GM19463 (cell line): Measurements from ENCODE around the gene ADAMTS13.
"Not testable (repeated sequence)": the region's sequence is repeated elsewhere in the genome, so short reads cannot be mapped to it uniquely, and the experiment has no call there.

ENCODE experiments used
- ATAC-seq: cut with Tn5 transposase; IDR thresholded peaks from one replicate; pipeline ENCODE4 v1.9.1; 2021; ENCODE audit warnings: mild to moderate bottlenecking, moderate library complexity; ENCODE audit not compliant: unreplicated experiment

ADAMTS13 gene

DNA sequence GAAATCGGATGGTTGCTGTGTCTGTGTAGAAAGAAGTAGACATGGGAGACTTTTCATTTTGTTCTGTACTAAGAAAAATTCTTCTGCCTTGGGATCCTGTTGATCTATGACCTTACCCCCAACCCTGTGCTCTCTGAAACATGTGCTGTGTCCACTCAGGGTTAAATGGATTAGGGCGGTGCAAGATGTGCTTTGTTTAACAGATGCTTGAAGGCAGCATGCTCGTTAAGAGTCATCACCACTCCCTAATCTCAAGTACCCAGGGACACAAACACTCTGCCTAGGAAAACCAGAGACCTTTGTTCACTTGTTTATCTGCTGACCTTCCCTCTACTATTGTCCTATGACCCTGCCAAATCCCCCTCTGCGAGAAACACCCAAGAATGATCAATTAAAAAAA is 30.7 kb upstream of the ADAMTS13 start:
- ATAC-seq: not testable (repeated sequence)

DNA sequence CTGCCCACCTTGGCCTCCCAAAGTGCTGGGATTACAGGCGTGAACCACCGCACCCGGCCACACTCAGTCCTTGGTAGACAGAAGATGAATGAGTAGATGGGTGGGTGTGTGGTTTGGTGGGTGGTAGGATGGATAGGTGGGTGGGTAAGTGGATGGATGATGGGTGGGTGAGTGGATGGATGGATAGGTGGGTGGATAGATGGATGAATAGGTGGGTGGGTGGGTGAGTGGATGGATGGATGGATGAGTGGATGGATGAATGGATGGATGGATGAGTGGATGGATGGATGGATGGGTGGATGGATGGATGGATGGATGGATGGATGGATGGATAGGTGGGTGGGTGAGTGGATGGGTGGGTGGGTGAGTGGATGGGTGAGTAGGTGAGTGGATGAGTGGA is 29.9 kb upstream of the ADAMTS13 start:
- not testable (repeated sequence) for ATAC-seq

DNA sequence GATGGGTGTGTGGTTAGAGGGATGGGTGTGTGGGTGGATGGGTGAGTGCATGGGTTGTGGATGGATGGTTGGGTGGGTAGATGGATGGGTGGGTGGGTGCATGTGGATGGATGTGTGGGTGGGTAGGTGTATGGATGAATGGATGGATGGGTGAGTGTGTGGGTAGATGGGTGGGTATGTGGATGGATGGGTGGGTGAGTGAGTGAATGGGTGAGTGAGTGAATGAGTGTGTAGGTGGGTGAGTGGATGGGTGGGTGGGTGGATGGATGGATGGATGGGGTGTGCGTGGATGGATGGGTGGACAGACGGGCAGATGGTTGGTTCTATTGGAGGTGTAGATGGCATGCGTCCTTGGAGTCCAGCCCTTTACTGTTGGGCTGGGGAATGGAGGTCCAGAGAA is 28.8 kb upstream of the ADAMTS13 start:
- ATAC-seq: no peak

DNA sequence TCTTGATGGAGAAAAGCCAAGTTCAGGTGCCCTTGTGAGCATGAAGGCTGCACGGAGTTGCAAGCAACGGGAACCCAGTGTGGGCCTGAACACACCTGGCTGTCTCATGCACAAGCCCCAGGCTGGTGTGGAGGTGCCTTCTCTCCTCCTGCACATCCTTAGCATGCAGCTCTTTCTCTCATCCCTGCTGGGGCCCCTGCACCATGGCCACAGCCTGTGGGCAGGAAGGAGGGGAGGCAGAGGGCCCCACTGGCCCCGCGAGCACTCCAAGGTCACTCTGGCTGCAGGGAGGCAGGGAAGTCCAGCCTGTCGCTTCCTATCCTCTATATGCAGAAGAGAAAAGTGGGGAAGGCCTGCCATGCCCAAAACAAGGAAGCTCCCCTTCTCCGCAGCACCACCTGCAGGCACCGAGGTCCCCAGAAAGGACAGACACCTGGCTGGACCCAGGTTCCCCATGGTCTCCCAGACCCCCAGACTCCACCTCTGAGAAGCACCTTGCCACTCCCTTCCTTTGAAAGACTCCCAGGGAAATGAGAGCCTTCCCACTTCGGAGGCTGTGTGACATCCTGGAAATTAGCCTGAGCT is 27.4 kb upstream of the ADAMTS13 start:
- ATAC-seq: no peak

DNA sequence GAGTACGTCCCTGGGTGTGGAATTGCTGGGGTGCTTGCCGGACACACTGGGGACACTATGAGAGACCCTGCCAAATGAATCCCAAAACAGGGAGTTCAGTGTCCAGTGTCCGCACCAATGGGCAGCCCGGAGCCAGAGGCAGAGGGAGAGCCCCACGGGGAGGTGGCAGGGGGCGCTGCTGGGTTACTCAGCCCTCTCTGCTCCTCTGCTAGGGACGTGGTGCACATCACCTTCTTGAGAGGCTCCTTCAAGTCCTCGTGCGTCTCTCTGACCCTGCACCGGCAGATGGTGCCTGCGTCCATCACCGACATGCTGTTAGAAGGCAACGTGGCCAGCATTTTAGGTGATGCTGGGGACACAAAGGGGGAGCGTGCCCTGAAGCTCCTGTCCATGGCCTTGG is 25.2 kb upstream of the ADAMTS13 start:
- no peak for ATAC-seq

DNA sequence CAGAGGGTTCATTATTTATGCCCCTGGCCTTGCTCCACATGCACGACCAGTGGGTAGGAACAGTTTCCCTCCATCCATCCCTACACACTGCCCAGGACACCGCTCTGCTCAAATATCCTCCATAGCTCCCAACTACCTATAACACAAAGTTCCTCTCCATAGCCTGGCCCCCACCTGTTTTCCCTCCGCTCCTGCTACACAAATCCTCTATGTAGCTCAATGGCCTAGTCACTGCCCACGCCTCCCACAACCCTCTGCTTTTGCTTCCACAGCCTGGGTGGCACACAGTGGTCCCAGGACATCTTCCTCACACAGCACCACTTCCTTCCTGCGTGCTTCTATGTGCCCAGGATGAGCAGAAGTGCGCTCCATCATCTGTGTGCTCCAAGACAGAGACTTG is 24.8 kb upstream of the ADAMTS13 start:
- no peak for ATAC-seq

DNA sequence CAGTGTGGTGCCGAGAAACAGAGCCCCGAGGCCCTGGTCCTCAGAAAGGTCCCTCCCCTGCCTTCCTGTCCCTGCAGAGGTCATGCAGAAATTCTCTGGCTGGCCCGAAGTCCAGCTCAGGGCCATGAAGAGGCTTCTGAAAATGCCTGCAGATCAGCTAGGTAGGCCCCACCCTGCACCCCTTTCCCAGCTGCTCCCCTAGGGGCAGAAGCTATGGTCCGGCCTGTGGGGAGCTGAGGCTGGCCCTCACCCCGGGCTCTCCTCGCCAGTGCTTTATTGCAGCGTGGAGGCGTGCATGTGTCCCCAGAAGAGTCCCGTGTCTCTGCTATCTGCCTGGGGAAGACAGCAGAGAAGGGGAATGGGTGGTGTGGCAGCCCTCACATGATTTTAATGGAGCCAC is 24.3 kb upstream of the ADAMTS13 start:
- ATAC-seq: no peak

DNA sequence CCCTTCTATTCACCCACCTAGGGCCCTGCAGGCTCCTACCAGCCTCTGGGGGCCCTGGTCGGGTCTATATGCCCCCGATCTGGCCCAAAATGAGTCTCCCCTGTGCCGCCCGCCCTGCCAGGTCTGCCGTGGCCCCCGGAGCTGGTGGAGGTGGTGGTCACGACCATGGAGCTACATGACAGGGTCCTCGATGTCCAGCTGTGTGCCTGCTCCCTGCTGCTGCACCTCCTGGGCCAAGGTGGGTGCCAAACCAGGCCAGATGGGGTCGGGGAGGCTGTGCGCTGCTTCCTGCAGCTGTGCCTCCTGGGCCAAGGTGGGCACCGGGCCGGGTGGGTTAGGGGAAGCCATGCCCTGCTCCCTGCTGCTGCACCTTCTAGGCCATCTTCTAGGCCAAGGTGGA is 21.9 kb upstream of the ADAMTS13 start:
- no peak for ATAC-seq

DNA sequence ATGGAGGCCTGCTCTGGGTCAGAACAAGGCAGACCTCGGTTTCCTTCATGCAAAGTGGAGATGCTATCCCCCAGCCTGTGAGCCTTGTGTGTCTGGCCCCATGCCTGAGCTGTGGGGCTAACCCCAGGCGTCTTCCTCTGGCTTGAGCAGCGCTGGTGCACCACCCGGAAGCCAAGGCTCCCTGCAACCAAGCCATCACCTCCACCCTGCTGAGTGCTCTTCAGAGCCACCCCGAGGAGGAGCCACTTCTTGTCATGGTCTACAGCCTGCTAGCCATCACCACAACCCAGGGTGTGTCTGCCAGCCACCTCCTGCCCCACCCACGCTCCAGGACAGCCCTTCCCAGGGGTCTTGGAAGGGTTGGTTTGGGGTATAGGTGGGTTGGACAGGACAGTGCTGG is 20.6 kb upstream of the ADAMTS13 start:
- no peak for ATAC-seq

DNA sequence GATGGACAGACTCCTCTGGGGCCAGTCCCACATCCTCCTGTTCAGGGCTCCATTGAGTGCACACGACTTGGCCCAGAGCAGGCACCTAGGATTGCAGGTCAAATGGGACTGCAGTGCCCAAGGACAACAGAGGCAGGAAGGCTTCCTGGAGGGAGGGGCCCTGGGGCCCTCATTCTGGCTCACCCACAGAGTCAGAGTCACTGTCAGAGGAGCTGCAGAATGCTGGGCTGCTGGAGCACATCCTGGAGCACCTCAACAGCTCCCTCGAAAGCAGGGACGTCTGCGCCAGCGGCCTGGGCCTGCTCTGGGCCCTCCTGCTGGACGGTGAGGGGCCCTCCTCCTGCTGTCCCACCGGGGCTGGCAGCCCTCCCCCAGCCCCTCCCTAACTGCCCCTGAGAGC is 19.5 kb upstream of the ADAMTS13 start:
- no peak for ATAC-seq

DNA sequence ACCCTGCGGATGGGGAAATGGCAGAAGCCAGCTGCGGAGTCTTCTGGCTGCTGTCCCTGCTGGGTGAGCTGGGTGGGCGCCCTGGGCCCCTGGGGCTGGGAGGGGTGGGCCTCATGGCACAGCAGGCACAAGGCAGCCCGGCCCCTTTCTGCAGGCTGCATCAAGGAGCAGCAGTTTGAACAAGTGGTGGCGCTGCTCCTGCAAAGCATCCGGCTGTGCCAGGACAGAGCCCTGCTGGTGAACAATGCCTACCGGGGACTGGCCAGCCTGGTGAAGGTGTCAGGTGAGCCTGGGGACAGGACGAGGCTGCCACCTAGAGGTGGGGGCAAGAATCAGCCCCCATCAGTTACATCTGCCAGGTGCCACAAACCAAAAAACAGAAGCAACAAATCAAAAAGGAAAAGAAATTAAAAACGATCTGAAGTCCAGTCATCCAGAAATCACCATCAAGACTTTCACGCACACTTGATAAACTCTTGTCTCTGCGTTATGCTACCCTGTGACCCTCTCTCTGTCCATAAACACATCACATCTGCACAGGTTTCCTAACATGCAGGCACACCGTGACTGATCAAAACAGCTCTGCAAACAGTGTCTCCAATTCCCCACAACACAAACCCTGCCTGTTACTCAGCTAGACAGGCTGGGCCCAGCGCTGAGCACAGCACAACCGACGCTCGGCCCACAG is 18.3 kb upstream of the ADAMTS13 start:
- ATAC-seq: no peak

DNA sequence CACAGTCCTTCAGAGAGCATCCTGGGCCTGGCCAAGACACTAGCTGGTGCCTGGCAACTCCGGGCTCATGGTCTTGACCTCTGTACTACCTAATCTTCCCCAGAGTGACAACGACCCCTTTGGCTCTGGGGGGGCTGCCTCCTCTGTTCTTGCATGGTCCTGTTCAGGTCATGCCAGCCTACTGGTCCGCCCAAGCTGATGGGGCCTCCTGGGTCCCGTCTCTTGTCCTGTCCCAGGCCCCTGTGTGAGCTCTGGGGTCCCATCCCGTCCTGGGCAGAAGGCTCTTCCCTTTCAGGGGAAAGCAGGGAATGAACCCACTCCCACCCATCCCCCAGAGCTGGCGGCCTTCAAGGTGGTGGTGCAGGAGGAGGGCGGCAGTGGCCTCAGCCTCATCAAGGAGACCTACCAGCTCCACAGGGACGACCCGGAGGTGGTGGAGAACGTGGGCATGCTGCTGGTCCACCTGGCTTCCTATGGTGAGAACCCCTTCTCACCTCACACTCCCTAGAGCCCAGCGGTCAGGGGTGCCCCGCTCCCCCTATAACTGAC is 17.6 kb upstream of the ADAMTS13 start:
- no peak for ATAC-seq

DNA sequence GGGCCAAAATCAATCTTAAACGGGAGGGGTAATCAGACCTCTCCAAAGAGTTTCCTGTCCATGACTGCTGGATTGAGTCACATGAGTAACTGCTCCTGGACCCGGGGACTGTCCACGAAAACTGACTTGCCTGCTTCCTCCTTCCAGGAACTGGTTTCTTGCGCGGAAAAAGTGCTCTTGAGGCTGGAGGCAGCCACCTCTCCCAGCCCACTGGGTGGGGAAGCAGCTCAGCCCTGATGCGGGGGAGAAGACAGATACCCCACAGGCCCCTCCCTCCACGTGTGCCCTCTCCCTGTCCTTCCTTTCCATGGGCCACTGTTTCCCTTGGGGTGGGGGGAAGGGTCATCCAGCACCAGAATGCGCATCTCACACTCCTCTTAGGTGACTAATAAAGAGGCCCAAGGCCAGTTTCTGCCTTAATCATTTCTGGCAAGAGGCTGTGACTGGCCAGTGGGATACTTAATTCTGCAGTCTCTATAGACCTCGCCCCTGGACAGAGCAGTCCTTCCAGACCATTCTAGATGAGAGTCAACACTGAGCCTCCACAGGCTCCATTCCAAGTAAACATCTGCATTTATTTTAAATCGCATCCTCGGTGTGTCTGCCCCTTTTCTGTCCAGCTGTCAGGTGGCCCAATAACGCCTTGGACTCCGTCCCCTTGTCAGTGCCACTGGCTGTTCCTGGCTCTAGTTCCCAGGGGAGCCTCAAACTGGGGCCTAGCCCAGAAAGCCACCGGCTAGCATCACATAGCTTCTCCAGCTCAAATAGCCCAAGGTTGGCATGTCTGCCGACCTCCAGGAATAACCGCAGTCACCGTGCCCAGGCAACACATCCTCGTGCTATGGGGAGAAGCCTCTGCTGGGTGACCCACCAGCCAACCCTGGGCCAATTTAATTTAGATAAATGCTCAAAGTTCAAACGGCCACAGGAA is 16.4 kb upstream of the ADAMTS13 start:
- no peak for ATAC-seq

DNA sequence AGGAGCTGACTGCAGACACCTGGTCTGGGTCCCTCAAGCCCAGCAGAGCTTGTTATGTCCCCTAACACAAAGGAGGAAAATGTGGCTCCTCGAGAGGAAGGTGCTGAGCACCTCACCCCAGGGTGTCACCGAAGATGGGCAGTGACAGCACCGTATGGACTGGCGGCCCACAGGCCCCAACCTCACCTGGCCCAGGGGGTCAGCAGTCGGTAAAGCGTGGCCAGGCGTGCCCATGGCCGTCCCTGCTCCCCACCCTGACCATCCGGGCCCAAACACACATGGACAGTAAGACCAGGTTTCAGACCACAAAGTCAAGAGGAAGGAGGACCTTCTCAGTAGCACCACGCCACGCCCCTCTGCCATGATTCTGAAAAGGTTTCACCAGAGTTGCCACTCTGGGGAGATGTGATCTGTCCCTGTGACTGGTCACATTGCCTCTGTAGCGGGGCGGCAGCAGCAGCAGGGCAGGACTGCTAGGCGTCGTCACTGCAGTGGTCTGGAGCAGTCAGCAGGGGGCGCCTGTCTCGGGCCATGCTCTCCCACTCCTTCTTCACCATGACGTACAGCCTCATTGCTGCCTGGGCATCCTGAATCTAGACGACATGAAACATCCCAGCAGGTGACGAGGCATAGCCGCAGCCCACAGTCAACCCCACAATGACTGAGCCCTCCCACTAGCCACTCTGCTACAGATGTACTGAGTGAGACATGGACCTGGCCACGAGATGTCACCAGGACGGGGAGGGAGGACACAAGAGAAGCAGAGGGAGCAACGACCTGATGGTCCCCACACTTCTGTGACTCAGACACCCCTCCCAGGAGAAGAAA is 15.5 kb upstream of the ADAMTS13 start:
- ATAC-seq: no peak

DNA sequence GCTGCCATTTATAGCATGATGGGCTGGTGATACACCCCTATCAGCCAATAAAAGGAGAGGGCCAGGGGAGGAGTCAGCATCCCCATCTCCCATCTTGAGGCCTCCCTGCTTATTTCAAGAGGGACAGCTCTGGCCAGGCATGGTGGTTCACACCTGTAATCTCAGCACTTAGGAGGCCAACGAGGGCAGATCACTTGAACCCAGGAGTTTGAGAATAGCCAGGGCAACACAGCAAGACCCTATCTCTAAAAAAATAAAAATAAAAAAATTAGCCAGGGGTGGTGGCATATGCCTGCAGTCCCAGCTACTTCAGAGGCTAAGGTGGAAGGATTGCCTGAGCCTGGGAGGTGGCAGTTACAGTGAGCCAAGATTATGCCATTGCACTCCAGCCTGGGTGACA is 14.1 kb upstream of the ADAMTS13 start:
- no peak for ATAC-seq

DNA sequence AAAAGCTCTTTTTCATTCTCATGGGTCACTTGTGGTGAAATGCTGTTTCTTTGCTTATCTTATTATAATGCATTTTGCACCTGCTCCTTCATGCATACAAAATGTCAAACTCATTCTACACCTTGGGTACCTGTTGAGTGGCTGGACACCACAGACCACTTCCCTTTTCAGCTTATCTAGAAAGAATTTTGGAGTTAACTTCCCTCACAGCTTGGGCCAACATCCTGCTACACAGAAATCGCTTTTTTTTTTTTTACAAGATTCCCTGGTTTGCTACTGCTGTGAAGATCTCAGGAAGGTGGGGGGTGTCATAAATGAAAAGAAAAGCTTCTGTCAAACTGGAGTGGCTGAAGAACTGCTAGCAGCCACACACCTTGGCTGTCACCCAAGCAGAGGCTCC is 7.0 kb upstream of the ADAMTS13 start:
- ATAC-seq: no peak

DNA sequence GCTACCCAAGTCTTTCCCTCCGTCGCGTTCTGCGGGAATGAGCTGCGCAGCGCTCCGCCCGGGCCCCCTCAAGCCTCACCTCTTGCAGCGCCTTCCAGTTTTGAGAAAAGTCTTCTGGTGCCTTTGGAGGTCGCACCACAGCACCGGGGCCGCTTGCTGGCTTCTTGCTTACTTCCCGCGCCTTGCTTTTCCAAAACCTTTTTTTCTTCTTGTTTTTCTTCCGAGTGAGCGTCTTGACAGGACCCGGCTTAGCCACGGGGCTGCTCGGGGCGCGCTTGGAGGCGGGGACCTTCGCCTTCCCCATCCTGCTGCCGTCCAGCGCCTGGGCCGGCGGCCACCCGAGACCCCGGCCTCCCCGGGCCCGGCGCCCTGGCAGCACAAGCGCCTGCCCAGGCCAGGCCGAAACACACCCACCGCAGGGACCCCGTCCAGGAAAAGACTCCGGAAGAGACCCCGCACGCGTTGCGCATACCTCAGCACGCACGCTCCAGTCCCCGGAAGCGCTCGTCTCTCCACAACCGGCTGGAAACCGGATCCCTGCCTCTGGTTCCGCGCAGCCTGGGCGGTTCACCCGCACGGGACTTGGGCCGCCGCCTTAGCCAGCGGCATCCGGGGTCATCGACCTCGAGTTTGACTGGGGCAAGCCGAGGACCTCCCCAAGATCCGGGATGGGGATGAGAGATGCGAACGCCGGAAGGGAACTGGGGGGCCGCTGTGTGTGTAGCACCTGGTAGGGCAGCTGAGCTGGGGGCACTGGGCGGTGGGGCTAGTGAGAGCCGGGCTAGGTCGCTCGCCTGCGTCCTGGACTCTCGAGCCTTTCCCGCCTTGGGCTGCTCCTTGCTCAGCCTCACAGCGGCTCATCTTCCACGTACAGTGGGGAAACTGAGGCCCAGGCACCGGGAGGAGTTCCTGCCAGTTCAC is 4.4 kb upstream of the ADAMTS13 start, which contains the start of gene REXO4:
Gene REXO4 (minus strand): TSS at position 470 of the 921 bp plus-strand sequence. CDS start 166 bp downstream, at position 304.
- ATAC-seq: peak; percentile 71

DNA sequence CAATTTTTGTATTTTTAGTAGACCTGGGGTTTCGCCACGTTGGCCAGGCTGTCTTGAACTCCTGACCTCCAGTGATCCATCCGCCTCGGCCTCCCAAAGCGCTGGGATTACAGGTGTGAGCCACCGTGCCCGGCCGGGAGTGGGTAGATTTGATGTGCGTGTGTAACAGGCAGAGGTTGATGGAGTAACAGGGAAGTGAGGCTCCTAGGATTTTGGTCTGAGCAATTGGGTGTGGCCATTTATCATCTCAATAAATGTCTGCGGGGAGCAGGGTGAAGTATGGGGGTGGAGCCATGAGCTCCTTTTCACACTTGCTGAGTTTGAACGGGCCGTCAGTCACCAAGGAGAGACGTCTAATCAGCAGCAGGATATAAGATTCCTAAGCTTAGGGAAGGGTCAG is 3.2 kb upstream of the ADAMTS13 start:
- ATAC-seq: no peak

DNA sequence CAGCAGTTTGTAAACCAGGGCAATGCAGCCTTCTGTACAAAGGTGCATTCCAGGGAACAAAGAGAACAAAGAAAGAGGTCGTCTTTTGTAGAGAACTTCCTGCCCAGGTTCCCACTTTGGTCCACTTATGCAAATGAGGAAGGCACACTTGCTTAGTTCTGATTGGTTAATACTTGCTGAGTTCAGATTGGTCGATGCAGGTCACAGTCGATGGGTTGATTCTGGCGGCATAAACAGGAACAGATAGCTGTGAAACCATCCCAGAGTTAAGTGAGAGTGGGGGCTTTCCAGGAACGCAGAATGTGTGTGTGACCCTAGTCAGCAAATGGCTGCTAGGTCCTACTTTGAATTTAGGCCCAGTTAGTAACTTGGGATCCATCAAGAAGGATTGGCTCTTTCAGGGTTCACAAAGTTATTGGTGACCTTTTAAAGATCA is 1.8 kb upstream of the ADAMTS13 start:
- ATAC-seq: no peak

DNA sequence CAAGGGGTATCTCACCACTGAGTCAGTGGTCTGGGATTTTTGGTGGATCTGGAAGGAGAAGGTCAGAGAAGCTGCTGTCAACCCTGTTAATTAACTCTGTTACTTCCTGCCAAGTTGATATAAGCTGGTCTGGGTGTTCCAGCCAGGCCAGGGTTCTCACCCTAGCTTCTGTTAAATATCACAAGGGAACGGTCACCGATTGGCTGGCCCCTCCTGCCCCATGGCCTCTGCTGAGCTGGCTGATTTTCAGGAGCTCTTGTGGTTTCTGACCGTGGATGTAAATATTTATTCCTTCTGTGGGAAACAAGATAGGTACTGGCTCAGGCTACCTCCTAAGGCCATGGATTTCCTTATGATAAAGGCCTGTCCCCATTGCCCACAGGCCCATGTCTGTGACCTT is 1.0 kb downstream of the ADAMTS13 start:
- ATAC-seq: no peak
